Stimulated activated CD8-positive, alpha-beta memory T cell treated with anti-CD3 and anti-CD28 coated beads, Interleukin-15, amount 100 ng/mL, for 1 hour (primary cell): ENCODE results near the gene ZSCAN2.

Experiments
- DNase-seq: peaks from one replicate; pipeline ENCODE4 v3.0.0-alpha.2; 2020; ENCODE audit warnings: low read depth

Gene ZSCAN2

GRCh38 chr15:84598993-84599392 lies 1.8 kb upstream of the ZSCAN2 start:
- DNase-seq, result no peak

GRCh38 chr15:84599906-84600305 lies 903 bp upstream of the ZSCAN2 start:
- DNase-seq, result no peak

GRCh38 chr15:84600331-84600686 lies 500 bp upstream of the ZSCAN2 start:
- no peak for DNase-seq

- DNase-seq, result no peak
Measured at GRCh38 chr15:84601555-84601838, 688 bp downstream of the ZSCAN2 start.

GRCh38 chr15:84603630-84604379 lies 3.0 kb downstream of the ZSCAN2 start:
- no peak for DNase-seq

GRCh38 chr15:84604826-84605553 lies 4.2 kb downstream of the ZSCAN2 start:
- DNase-seq, result no peak

- DNase-seq, result no peak
Measured at GRCh38 chr15:84605554-84605882, 4.7 kb downstream of the ZSCAN2 start.

GRCh38 chr15:84606653-84607120 lies 5.9 kb downstream of the ZSCAN2 start:
- DNase-seq, result no peak

- no peak for DNase-seq
Measured at GRCh38 chr15:84608707-84609284, 8.0 kb downstream of the ZSCAN2 start.

- no peak for DNase-seq
Measured at GRCh38 chr15:84609818-84610525, 9.2 kb downstream of the ZSCAN2 start.

GRCh38 chr15:84611631-84612030 lies 10.8 kb downstream of the ZSCAN2 start:
- DNase-seq, result no peak

GRCh38 chr15:84616235-84616634 lies 15.4 kb downstream of the ZSCAN2 start:
- no peak for DNase-seq

GRCh38 chr15:84620626-84621025 lies 19.8 kb downstream of the ZSCAN2 start:
- DNase-seq, result no peak

- DNase-seq, result no peak
Measured at GRCh38 chr15:84621358-84621979, 20.7 kb downstream of the ZSCAN2 start.

GRCh38 chr15:84624359-84624758 lies 23.6 kb downstream of the ZSCAN2 start:
- DNase-seq, result no peak

- DNase-seq, result no peak
Measured at GRCh38 chr15:84625123-84625522, 24.3 kb downstream of the ZSCAN2 start.

GRCh38 chr15:84629033-84629432 lies 28.2 kb downstream of the ZSCAN2 start:
- DNase-seq, result no peak

GRCh38 chr15:84631706-84632272 lies 31.0 kb downstream of the ZSCAN2 start:
- DNase-seq, result no peak

GRCh38 chr15:84633311-84634227 lies 32.8 kb downstream of the ZSCAN2 start:
- peak; percentile 25 for DNase-seq

GRCh38 chr15:84634228-84634837 lies 33.5 kb downstream of the ZSCAN2 start:
- DNase-seq, result no peak

GRCh38 chr15:84638103-84638502 lies 37.3 kb downstream of the ZSCAN2 start:
- no peak for DNase-seq
